SH-SY5Y (cell line): ENCODE results near the gene MMP23B.

Experiments used
- GATA2 ChIP-seq: IDR thresholded peaks from 2 replicates; pipeline ENCODE4 v1.6.1; 2011; ENCODE audit warnings: mild to moderate bottlenecking, low read depth, low read length
- GATA3 ChIP-seq: IDR thresholded peaks from 2 replicates; pipeline ENCODE4 v1.6.1; 2011; ENCODE audit warnings: low read depth, mild to moderate bottlenecking, low read length, moderate library complexity

DNA sequence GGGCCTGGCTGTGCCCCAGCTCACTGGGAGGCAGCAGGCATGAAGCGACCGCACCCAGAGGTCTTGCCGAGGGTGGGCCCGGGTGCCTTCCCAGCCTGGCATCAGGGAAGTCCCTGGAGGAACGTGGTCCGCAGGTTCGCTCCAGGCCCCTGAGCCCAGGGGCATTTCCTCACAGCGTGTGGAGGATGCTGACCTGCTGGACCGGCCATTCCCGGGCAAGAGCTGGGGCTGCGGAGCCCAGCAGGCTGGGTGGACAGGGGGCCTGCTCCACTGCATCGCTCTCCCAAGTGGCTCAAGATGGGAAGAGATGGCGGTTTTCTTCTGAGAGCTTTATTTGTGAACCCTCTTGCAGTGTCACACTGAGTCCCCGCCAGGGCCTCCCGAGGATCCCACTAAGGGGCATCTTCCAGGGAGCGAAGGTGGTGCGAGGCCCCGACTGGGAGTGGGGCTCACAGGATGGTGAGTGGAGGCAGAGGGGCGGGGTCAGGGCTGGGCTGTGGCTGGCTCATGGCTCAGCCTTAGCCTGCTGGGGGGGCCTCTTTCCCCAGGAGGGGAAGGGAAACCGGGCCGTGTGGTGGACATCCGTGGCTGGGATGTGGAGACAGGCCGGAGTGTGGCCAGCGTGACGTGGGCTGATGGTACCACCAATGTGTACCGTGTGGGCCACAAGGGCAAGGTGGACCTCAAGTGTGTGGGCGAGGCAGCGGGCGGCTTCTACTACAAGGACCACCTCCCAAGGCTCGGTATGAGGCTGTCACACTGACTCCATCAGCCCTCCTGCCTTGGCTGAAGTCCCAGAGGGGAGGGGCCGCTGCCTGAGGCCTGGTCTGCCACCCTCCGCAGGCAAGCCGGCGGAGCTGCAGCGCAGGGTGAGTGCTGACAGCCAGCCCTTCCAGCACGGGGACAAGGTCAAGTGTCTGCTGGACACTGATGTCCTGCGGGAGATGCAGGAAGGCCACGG, 7.2 kb upstream of the MMP23B start:
- no peak for TF ChIP-seq GATA2
- no peak for TF ChIP-seq GATA3
